Erythroblast (primary cell): ENCODE results near the gene MBD4.
A peak's percentile ranks its signal among the peaks of the same experiment; 100 is the strongest.

Experiments
- DNase-seq, 2 experiments: peaks; one replicate each; lab custom pipeline; 2025; lab: John Stamatoyannopoulos, UW
- GATA1 ChIP-seq: IDR thresholded peaks from 2 replicates; pipeline ENCODE4 v1.6.1; 2011; ENCODE audit warnings: low read depth, mild to moderate bottlenecking, control low read depth, low read length, moderate library complexity
- POLR2A ChIP-seq: IDR thresholded peaks from 2 replicates; pipeline ENCODE4 v1.6.1; 2011; ENCODE audit warnings: mild to moderate bottlenecking, low read length

MBD4 gene

DNA sequence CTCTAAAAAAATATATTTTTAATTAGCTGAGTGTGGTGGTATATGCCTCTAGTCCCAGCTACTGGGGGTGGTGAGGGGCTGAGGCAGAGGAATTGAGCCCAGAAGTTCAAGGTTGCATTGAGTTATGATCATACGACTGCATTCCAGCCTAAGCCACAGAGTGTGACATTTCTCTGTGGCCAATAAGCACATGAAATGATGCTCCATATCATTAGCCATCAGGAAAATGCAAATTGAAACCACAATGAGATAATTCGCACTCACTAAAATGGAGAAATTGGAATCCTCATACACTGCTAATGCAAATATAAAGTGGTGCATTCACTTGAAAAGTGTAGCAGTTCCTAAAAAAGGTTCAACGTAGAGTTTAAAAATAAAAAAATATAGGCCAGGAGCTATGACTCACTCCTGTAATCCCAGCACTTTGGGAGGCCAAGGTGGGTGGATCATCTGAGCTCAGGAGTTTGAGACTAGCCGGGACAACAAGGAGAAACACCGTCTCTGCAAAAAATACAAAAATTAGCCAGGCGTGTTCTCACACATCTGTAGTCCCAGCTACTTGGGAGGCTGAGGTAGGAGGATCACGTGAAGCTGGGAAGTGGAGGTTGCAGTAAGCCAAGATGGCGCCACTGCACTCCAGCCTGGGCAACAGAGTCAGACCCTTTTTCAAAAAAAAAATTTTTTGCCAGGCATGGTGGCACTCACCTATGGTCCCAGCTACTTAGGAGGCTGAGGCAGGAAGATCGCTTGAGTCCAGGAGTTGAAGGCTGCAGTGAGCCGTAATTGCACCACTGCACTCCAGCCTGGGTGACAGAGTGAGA is 35.4 kb upstream of the MBD4 start:
- TF ChIP-seq GATA1: no peak
- TF ChIP-seq POLR2A: no peak
- DNase-seq: no peak

DNA sequence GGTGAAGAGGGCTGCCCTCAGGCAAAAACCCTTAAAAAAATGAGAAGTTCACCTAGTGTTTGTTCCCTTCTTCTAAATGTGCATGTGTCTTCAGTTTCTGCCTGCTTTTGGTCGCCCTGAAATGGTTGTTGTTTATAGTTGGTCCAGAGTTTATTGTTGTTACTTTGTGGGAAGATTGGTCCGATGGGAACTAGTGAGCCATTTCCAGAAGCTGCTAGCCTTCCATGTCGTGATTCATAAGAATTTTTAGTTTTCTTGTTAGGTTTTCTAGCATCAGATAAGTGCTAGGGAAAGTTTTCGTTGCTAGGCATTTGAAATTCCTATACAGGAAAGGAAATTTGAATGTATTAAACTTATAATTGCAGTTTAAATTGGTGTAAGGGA is 34.0 kb upstream of the MBD4 start:
- TF ChIP-seq POLR2A (no peak), GATA1 (no peak)
- DNase-seq: no peak

DNA sequence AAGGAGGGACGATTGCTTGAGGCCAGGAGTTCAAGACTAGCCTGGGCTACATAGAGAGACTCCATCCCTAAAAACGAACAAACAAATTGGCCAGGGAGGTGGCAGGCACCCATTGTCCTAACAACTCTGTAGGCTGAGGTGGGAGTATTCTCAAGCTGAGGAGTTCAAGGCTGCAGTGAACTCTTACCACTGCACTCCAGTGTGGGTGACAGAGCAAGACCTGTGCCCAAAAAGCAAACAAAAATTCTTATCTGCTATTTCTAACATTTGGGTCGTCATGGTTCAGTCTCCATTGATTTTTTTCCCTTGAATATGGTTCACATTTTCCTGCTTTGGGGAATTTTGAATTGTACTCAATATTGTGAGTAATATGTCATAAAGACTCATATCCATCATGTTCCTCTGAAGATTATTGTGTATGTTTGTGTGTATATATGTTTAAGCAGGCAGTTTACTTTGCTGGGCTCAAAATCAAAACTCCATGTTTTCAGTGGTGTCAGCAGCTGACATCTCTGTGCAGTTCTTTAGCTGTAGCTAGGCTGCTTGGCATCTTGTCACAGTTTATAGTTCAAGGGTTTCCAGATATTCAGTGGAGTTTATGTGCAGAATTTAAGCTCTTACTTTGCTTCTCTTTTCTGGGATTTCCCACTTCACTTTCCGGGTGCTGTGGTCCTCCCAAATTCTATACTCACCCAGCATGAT is 33.5 kb upstream of the MBD4 start:
- no peak for DNase-seq
- TF ChIP-seq POLR2A (no peak), GATA1 (no peak)

DNA sequence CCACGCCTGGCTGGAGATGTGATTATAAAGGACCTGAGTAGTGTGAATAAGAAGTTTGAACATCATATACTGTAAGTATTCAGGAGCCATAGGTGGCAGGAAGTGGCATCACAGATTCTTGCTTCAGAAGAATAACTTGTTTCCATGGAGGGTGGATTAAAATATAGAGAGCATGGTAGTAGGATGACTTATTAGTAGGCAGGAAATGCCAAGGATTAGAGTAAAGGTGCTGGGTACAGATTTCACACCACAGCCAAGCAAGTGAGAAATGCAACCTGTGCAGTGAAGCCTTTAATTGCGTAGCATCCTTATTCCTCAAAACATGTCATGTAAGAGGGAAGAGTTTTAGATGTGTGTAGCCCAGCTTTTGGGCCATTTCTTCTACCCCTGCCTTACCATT is 31.1 kb upstream of the MBD4 start:
- no peak for TF ChIP-seq POLR2A
- no peak for TF ChIP-seq GATA1
- DNase-seq: no peak

DNA sequence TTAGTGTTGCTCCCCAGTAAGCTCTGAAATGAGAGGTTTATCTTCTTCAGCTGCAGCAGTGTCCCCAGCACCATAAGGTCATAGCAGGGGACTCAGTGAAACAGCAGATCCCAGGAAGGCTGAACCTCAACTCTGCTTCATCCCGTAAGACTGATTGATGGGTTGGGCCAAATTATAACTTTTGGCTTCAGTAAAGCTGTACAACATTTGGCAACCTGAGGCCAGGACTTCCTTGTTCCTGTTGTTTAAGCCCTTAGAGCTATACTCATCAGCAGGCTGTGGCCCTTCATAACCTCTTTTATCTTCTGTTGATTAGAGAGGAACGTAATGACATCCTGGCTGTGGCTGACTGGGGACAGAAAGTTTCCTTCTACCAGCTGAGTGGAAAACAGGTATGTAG is 29.3 kb upstream of the MBD4 start:
- TF ChIP-seq GATA1: no peak
- peak; percentile 41 for TF ChIP-seq POLR2A
- DNase-seq: peak; percentile 71 to 72

DNA sequence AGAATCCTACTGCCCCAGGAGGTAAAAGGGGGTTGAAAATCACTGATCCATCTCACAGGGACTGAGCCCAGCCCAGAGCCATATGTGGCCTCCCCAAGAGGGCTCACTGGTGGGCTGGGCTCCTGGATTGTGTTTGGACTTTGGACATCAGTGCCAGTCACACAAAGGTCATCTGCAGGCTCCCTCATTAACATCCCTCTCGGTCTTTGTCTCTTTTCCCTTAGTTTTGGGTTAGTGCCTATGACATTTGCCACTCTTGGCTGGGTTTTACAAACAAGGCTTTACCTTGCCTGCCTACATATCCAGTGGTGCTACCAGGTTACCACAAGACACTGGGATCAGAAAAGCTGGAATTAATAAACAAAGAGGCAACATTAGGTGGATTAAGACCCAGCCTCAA is 28.2 kb upstream of the MBD4 start:
- TF ChIP-seq GATA1: no peak
- TF ChIP-seq POLR2A: no peak
- DNase-seq: peak in 1 of 2 experiments; percentile 23

DNA sequence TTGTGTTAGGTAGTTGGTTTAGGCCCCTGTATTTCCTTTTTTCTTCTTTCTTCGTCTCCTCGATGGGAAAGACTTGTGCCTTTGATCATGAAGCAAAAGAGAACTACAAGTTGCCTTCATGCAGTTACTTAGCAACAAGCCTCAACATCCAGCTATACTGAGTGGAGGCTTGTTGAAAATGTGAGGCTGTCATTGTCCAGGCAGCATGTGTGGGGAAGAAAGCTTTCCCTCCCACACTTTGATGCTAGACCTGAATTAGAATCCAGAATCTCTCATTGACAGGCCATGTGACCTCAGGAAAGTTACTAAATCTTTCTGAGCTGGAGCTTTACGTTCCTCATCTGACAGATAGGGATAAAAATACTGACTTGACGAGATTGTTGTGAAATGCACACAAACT is 24.0 kb upstream of the MBD4 start:
- no peak for DNase-seq
- TF ChIP-seq POLR2A (no peak), GATA1 (no peak)

DNA sequence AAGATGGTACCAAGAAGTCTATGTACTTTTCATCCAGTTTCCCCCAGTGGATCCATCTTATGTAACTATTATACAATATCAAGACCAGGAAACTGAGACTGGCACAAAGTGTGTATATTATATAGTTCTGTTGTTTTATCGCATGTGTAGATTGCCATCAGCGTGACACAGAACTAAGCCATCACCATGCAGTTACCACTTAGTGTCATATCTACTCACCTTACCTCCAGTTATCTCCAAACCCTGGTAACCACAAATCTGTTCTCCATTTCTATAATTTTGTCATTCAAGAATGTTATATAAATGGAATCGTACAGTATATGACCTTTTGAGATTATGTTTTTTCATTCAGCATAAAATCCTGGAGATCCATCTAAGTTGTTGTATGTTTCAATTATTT is 23.3 kb upstream of the MBD4 start:
- no peak for TF ChIP-seq GATA1
- no peak for TF ChIP-seq POLR2A
- peak in 1 of 2 experiments; percentile 32 for DNase-seq

DNA sequence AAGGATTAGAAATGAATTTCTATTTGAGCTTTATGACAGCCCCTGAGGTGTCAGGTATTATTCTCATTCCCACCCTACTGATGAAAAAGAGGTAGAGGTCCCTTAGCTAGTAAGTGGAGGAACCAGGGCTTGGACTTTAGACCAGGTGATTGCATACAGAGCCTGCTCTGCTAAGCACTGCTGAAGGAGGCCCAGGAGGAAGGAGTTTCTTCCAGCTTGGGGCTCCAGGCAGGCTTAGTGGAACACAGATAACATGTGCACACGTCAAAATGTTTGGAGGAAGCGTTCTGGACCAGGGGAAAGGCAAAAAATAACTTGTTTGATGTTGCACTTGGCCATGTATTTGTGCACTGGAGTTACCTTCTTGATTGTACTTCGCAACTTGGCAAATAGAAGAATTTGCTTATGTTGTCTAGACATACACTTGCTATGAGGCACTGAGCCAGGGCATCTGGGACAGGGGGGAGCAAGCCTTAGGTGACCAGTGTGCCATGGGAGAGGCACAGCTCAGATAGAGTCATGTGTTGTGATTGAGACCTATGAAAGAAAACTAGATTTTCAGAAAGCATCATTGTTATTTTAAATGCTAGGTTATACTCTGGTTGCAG is 22.7 kb upstream of the MBD4 start:
- TF ChIP-seq POLR2A (no peak), GATA1 (no peak)
- DNase-seq: peak; percentile 65 to 79

DNA sequence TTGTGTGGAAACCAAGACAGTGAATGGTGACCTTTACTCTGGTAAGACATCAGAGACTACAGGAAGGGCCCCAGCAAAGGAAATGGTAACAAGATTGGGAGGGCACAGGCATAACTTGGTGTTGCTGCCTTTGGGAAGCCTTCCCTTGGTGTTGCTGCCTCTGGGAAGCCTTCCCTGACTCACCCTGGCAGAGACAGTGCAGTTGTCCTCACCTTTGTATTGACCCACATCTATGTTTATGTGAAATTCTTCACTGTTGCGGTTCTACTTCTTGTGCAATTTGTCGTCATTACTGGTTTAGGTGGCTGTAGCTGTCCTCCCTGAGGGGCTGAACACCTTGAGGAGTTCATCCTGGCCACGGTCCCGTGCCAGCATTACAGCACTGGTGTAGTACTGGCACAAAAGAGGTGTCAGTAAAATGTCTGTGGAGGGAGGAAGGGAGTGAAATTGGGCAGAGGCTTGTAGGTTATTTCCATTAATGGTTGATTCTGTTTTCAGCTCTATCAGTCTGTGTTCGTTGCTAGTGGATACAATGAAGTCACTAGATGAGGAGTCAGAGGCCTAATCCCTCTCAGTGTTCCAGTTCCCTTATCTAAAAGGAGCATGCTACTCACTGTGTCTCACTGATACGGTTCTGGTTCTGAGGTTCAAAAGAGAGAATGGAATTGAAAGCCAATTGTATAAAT is 21.9 kb upstream of the MBD4 start:
- TF ChIP-seq GATA1 (peak; percentile 94), POLR2A (peak; percentile 71)
- DNase-seq: peak; percentile 94 to 97

DNA sequence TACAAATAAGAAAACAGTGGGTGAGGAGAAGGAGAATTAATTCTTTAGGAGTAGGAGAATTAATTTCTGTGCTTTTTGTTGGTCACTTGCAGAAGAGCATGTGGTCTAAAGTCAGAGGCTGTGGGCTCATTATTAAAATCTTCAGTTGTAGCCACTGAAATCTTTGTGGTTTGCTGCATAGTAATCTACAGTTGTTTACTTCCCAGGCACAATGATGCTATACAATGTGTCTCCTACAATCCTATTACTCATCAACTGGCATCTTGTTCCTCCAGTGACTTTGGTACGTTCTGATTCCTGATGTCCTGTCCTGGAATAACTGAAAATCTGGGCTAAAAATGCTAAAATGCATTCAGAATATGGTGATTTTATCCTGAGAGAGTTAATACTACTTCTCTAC is 21.3 kb upstream of the MBD4 start:
- peak; percentile 46 to 71 for DNase-seq
- TF ChIP-seq POLR2A (no peak), GATA1 (no peak)

DNA sequence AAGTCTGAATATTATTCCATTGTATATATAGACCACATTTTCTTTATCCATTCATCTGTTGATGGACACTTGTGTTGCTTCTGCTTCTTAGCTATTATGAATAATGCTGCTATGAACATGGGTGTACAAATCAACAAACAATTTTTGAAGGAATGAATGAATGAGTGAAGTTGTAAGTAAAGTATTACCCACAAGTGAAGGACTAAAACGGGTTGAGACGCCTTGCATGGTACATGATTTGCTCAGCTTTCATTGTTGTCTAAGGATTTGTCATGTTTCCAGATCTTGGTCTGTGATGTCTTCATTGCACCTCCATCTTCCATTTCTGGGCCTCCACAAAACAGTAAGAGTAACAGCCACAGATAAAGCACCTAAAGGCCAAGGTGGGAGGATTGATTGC is 20.8 kb upstream of the MBD4 start:
- no peak for TF ChIP-seq GATA1
- no peak for TF ChIP-seq POLR2A
- peak; percentile 39 to 52 for DNase-seq

DNA sequence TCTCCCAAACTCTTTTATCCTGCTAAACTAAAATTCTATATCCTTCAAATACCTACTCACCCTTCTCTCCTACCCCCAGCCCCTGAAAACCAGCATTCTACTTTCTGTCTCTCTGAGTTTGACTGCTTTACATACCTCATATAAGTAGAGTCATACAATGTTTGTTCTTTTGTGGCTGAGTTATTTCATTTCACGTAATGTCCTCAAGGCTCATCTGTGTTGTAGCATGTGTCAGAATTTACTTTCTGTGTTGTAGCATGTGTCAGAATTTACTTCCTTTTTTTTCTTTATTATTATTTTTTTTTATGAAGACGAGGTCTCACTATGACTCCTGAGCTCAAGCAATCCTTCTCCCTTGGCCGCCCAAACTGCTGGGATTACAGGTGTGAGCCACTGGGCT is 20.4 kb upstream of the MBD4 start:
- no peak for TF ChIP-seq POLR2A
- no peak for TF ChIP-seq GATA1
- DNase-seq: no peak
